GM23338 (cell line): ENCODE data around the gene ENOX2. TPM values are rescaled to one million over a fixed set of nuclear protein-coding genes. Genes with fewer than 3 reads are reported as not detected.

Experiments used
- ATAC-seq: fragments of 200-7000 bp; cut with Tn5 transposase; 3 replicates; pipeline ENCODE4 v1.9.1; 2020
- DNase-seq: peaks from one replicate; pipeline ENCODE4 v3.0.0-alpha.2; 2015; ENCODE audit warnings: low spot score
- H2AFZ ChIP-seq: fragments of 200-600 bp; sonication (generic); 2 replicates; pipeline ENCODE4 v1.8.0; 2016; ENCODE audit warnings: antibody characterized with exemption, mild to moderate bottlenecking, moderate library complexity
- H3F3A ChIP-seq: fragments of 200-600 bp; sonication (generic); replicated peaks from 2 replicates; pipeline ENCODE4 v1.8.0; 2017; ENCODE audit warnings: antibody characterized with exemption, mixed run types, low read depth
- H3K27ac ChIP-seq: fragments of 200-600 bp; sonication (generic); 2 replicates; pipeline ENCODE4 v1.6.1; 2016; ENCODE audit warnings: low read depth
- H3K27me3 ChIP-seq: fragments of 200-600 bp; sonication (generic); 2 replicates; pipeline ENCODE4 v1.8.0; 2016; ENCODE audit warnings: mild to moderate bottlenecking, mixed run types, moderate library complexity; ENCODE audit not compliant: insufficient read depth
- H3K36me3 ChIP-seq: fragments of 200-600 bp; sonication (generic); 2 replicates; pipeline ENCODE4 v1.8.0; 2016; ENCODE audit warnings: mild to moderate bottlenecking; ENCODE audit not compliant: insufficient read depth
- H3K4me1 ChIP-seq: fragments of 200-600 bp; sonication (generic); 2 replicates; pipeline ENCODE4 v1.8.0; 2016; ENCODE audit warnings: mild to moderate bottlenecking, moderate library complexity; ENCODE audit not compliant: insufficient read depth
- H3K4me2 ChIP-seq: fragments of 200-600 bp; sonication (generic); 2 replicates; pipeline ENCODE4 v1.7.1; 2017; ENCODE audit warnings: mixed run types
- H3K4me3 ChIP-seq: fragments of 200-600 bp; sonication (generic); 2 replicates; pipeline ENCODE4 v1.6.1; 2016; ENCODE audit warnings: mixed run types
- H3K79me2 ChIP-seq: fragments of 200-600 bp; sonication (generic); replicated peaks from 2 replicates; pipeline ENCODE4 v1.8.0; 2017; ENCODE audit warnings: mild to moderate bottlenecking; ENCODE audit not compliant: insufficient read depth
- H3K9me2 ChIP-seq: fragments of 200-600 bp; sonication (generic); 2 replicates; pipeline ENCODE4 v1.8.0; 2017; ENCODE audit not compliant: insufficient read depth
- H4K20me1 ChIP-seq: fragments of 200-600 bp; sonication (generic); replicated peaks from 2 replicates; pipeline ENCODE4 v1.8.0; 2017; ENCODE audit warnings: mild to moderate bottlenecking; ENCODE audit not compliant: insufficient read depth
- H3K27ac Mint-ChIP-seq: 2 replicates; pipeline ENCODE4 v1.8.0; 2020; ENCODE audit warnings: inconsistent platforms, mild to moderate bottlenecking, moderate library complexity, mixed read lengths
- H3K27me3 Mint-ChIP-seq: 3 replicates; pipeline ENCODE4 v1.8.0; 2022; ENCODE audit warnings: low read depth, mild to moderate bottlenecking, moderate library complexity, mixed read lengths, inconsistent platforms; ENCODE audit not compliant: insufficient read depth, poor library complexity
- H3K36me3 Mint-ChIP-seq: 3 replicates; pipeline ENCODE4 v1.8.0; 2021; ENCODE audit warnings: low read depth, mild to moderate bottlenecking, inconsistent platforms, moderate library complexity, mixed read lengths
- H3K4me1 Mint-ChIP-seq: 3 replicates; pipeline ENCODE4 v1.8.0; 2020; ENCODE audit warnings: mild to moderate bottlenecking, inconsistent platforms, mixed read lengths
- H3K4me3 Mint-ChIP-seq: 3 replicates; pipeline ENCODE4 v1.8.0; 2021; ENCODE audit warnings: moderate library complexity, mild to moderate bottlenecking, inconsistent platforms, mixed read lengths
- H3K9me3 Mint-ChIP-seq: 3 replicates; pipeline ENCODE4 v1.8.0; 2020; ENCODE audit warnings: moderate library complexity, mild to moderate bottlenecking, inconsistent platforms, mixed read lengths
- CREB1 ChIP-seq: fragments of 250-450 bp; sonication (Bioruptor Pico); IDR thresholded peaks from 2 replicates; pipeline ENCODE4 v1.5.0; 2020; ENCODE audit warnings: low read depth, mild to moderate bottlenecking, moderate library complexity
- ETS1 ChIP-seq: IDR thresholded peaks from 2 replicates; pipeline ENCODE4 v1.6.1; 2016; ENCODE audit warnings: antibody characterized with exemption
- EZH2phosphoT487 ChIP-seq: fragments of 200-600 bp; sonication (generic); IDR thresholded peaks from one replicate; pipeline ENCODE4 v1.8.1; 2018; ENCODE audit warnings: antibody characterized with exemption; ENCODE audit not compliant: unreplicated experiment
- JUNB ChIP-seq: IDR thresholded peaks from one replicate; pipeline ENCODE4 v1.6.1; 2016; ENCODE audit warnings: antibody characterized with exemption; ENCODE audit not compliant: unreplicated experiment
- NANOG ChIP-seq: IDR thresholded peaks from 2 replicates; pipeline ENCODE4 v1.6.1; 2016; ENCODE audit warnings: antibody characterized with exemption, borderline replicate concordance
- POLR2AphosphoS5 ChIP-seq: IDR thresholded peaks from 2 replicates; pipeline ENCODE4 v1.6.1; 2016; ENCODE audit warnings: antibody characterized with exemption, low read depth
- STAT1 ChIP-seq: IDR thresholded peaks from one replicate; pipeline ENCODE4 v1.6.1; 2016; ENCODE audit warnings: antibody characterized with exemption; ENCODE audit not compliant: unreplicated experiment
- ZNF114 ChIP-seq: fragments of 250-450 bp; sonication (Bioruptor Pico); IDR thresholded peaks from 2 replicates; pipeline ENCODE4 v1.5.0; 2020; ENCODE audit warnings: mild to moderate bottlenecking, moderate library complexity
- ZNF331 ChIP-seq: fragments of 250-450 bp; sonication (Bioruptor Pico); IDR thresholded peaks from 2 replicates; pipeline ENCODE4 v1.5.0; 2020; ENCODE audit warnings: low read depth, mild to moderate bottlenecking, moderate library complexity
- polyA plus RNA-seq: library from polyadenylated mRNA; unstranded; fragments of >200 nt; fragmentation: Nextera tagmentation; extraction: Ambion mirVana; gene quantifications from 2 replicates; pipeline ENCODE4 v1.2.1, GENCODE V29; 2016
- total RNA-seq: library from RNA; depleted of rRNA; stranded (reverse); fragments of >200 nt; shearing (Covaris generic); gene quantifications from 2 replicates; pipeline ENCODE4 v1.2.3, GENCODE V29; 2014
- TF ChIP-seq, protein P1 (sequence below): IDR thresholded peaks from one replicate; pipeline ENCODE4 v1.6.1; 2018; ENCODE audit warnings: antibody characterized with exemption; ENCODE audit not compliant: unreplicated experiment
- TF ChIP-seq, protein P2 (sequence below), 2 experiments: fragments of 200-600 bp in 1 of 2; sonication (generic) in 1 of 2; conservative IDR thresholded peaks; 2 replicates each; pipeline versions ENCODE4 v1.5.1 to v1.6.1; 2016 to 2017; ENCODE audit warnings: antibody characterized with exemption in 2 of 2, low read depth in 2 of 2, mild to moderate bottlenecking in 2 of 2, moderate library complexity in 1 of 2

ENOX2 gene
- total and polyA plus RNA-seq, 2 experiments from 2014 or later = 9.6 to 11.2 TPM

DNA sequence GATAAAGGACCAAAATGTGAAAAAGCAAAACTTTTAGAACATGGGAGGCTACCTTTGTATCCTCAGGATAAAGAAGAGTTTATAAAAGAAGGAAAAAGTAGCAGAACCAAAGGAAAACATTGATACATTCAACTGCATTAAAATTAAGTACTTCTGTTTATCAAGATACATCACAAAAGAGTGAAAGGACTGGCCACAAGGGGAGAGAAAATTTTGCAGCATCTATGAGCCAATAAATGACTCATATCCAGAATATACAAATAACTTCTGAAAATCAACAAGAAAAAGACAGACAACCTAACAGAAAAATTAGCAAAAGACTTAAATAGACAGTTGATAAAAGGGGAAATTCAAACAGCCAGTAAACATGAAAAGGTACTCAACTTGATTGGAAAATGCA lies 324.1 kb downstream of the ENOX2 start (continued):
- TF ChIP-seq, protein P1, sequence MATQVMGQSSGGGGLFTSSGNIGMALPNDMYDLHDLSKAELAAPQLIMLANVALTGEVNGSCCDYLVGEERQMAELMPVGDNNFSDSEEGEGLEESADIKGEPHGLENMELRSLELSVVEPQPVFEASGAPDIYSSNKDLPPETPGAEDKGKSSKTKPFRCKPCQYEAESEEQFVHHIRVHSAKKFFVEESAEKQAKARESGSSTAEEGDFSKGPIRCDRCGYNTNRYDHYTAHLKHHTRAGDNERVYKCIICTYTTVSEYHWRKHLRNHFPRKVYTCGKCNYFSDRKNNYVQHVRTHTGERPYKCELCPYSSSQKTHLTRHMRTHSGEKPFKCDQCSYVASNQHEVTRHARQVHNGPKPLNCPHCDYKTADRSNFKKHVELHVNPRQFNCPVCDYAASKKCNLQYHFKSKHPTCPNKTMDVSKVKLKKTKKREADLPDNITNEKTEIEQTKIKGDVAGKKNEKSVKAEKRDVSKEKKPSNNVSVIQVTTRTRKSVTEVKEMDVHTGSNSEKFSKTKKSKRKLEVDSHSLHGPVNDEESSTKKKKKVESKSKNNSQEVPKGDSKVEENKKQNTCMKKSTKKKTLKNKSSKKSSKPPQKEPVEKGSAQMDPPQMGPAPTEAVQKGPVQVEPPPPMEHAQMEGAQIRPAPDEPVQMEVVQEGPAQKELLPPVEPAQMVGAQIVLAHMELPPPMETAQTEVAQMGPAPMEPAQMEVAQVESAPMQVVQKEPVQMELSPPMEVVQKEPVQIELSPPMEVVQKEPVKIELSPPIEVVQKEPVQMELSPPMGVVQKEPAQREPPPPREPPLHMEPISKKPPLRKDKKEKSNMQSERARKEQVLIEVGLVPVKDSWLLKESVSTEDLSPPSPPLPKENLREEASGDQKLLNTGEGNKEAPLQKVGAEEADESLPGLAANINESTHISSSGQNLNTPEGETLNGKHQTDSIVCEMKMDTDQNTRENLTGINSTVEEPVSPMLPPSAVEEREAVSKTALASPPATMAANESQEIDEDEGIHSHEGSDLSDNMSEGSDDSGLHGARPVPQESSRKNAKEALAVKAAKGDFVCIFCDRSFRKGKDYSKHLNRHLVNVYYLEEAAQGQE = no peak
- TF ChIP-seq POLR2AphosphoS5 (no peak), STAT1 (no peak), NANOG (no peak), ZNF114 (CRISPR knock-in tag) (no peak), ZNF331 (no peak), ETS1 (no peak), JUNB (no peak), EZH2phosphoT487 (no peak), CREB1 (CRISPR knock-in tag) (no peak)
- TF ChIP-seq, protein P2, sequence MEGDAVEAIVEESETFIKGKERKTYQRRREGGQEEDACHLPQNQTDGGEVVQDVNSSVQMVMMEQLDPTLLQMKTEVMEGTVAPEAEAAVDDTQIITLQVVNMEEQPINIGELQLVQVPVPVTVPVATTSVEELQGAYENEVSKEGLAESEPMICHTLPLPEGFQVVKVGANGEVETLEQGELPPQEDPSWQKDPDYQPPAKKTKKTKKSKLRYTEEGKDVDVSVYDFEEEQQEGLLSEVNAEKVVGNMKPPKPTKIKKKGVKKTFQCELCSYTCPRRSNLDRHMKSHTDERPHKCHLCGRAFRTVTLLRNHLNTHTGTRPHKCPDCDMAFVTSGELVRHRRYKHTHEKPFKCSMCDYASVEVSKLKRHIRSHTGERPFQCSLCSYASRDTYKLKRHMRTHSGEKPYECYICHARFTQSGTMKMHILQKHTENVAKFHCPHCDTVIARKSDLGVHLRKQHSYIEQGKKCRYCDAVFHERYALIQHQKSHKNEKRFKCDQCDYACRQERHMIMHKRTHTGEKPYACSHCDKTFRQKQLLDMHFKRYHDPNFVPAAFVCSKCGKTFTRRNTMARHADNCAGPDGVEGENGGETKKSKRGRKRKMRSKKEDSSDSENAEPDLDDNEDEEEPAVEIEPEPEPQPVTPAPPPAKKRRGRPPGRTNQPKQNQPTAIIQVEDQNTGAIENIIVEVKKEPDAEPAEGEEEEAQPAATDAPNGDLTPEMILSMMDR (conservative IDR thresholded peaks at IDR 0.05; ENCODE audit: low read depth in 2 of 2) = no peak

DNA sequence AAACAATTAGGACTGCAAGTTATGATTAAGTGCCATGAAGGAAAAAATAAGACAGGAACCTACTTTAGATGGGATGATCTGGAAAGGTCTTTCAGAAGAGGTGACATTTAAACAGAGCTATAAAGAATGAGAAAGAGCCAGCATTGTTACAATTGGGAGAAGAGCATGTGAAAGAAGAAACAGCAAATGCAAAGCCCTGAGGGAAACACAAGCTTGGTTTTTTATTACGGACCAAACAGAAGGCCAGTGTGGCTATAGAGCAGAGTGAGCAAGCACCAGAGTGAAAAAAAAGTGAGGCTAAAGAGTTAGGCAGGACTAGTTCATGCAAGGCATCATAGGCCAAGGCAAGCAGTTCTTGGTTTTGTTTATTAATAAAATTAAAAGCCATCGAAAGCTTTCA lies 325.6 kb downstream of the ENOX2 start:
- Mint-ChIP-seq H3K9me3 (peaks cover 4% of the 10 kb centered on the region; the same call in 2 of the 3 replicates), H3K36me3 (peaks cover 3% of the 10 kb centered on the region; the same call in 1 of the 3 replicates), H3K27me3 (no peaks in the 10 kb centered on the region), H3K4me3 (no peak overlapping the region), H3K27ac (no peak overlapping the region), H3K4me1 (no peaks in the 10 kb centered on the region)
- no peaks in the 10 kb centered on the region for H3F3A ChIP-seq
- DNase-seq = no peak
- no peaks in the 10 kb centered on the region for H4K20me1 ChIP-seq
- H3K36me3 ChIP-seq = no peaks in the 10 kb centered on the region
- no peak for ATAC-seq
- H3K4me3 ChIP-seq = no peak overlapping the region
- no peaks in the 10 kb centered on the region for H3K27me3 ChIP-seq
- H3K79me2 ChIP-seq = no peaks in the 10 kb centered on the region
- no peaks in the 10 kb centered on the region for H3K9me2 ChIP-seq
- no peaks in the 10 kb centered on the region for H3K4me1 ChIP-seq
- H3K27ac ChIP-seq = no peak overlapping the region
- TF ChIP-seq EZH2phosphoT487 (no peak), JUNB (no peak)
- TF ChIP-seq, protein P2 (conservative IDR thresholded peaks at IDR 0.05; ENCODE audit: low read depth in 2 of 2) = no peak
- TF ChIP-seq, protein P1 = no peak
- H3K4me2 ChIP-seq = no peak overlapping the region
- H2AFZ ChIP-seq = peak overlapping the region; percentile 5; the same call in 1 of the 2 replicates
